Common myeloid progenitor, CD34-positive (primary cell): ENCODE results near the gene FTCD.
A peak's percentile ranks its signal among the peaks of the same experiment; 100 is the strongest.
"Not testable (repeated sequence)": the region's sequence is repeated elsewhere in the genome, so short reads cannot be mapped to it uniquely, and the experiment has no call there.

Experiments
- CTCF ChIA-PET: fragments of 350-600 bp; sonication (Branson Sonifier 250); formaldehyde crosslinking; loops from one replicate; lab custom pipeline; 2021; ENCODE audit warnings: antibody characterized with exemption; lab: Charles Lee
- POLR2A ChIA-PET: fragments of 350-600 bp; sonication (Branson Sonifier 250); formaldehyde crosslinking; loops from one replicate; lab custom pipeline; 2021; ENCODE audit warnings: antibody characterized with exemption; lab: Charles Lee
- DNase-seq, 3 donors: peaks; one replicate each; pipeline versions ENCODE4 v3.0.0 to v3.0.0-alpha.2; 2013
- H3K27ac ChIP-seq, 2 experiments: 1 replicate in 1 of 2; 2 replicates in 1 of 2; pipeline ENCODE4 v1.7.0; 2013; ENCODE audit warnings: inconsistent platforms in 2 of 2, low read length in 2 of 2, mild to moderate bottlenecking in 2 of 2, low read depth in 1 of 2, moderate library complexity in 1 of 2; ENCODE audit not compliant: severe bottlenecking in 2 of 2, insufficient read depth in 1 of 2, poor library complexity in 1 of 2
- H3K27me3 ChIP-seq, 5 experiments: replicated peaks in 2 of 5; 1 replicate in 3 of 5; 2 replicates in 2 of 5; pipeline versions ENCODE4 v1.6.1 to v1.7.0; 2013; ENCODE audit warnings: low read length in 4 of 5, mild to moderate bottlenecking in 2 of 5, moderate library complexity in 2 of 5, inconsistent platforms in 1 of 5; ENCODE audit not compliant: insufficient read depth in 5 of 5, control insufficient read depth in 4 of 5
- H3K36me3 ChIP-seq, 4 experiments: 1 replicate in 2 of 4; 2 replicates in 2 of 4; pipeline versions ENCODE4 v1.6.1 to v1.7.0; 2013; ENCODE audit warnings: low read length in 3 of 4, control low read depth in 1 of 4, mild to moderate bottlenecking in 1 of 4; ENCODE audit not compliant: control insufficient read depth in 4 of 4, insufficient read depth in 4 of 4
- H3K4me1 ChIP-seq, 4 experiments: 1 replicate in 3 of 4; 2 replicates in 1 of 4; pipeline versions ENCODE4 v1.6.1 to v1.7.1; 2013; ENCODE audit warnings: low read length in 3 of 4, mild to moderate bottlenecking in 3 of 4, control low read depth in 1 of 4, inconsistent platforms in 1 of 4, moderate library complexity in 1 of 4; ENCODE audit not compliant: control insufficient read depth in 4 of 4, insufficient read depth in 4 of 4; ENCODE audit errors: control extremely low read depth in 1 of 4
- H3K4me3 ChIP-seq, 7 experiments: 1 replicate in 4 of 7; 2 replicates in 3 of 7; pipeline versions ENCODE4 v1.5.1 to v1.7.0; 2013; ENCODE audit warnings: mild to moderate bottlenecking in 7 of 7, low read length in 6 of 7, moderate library complexity in 6 of 7, inconsistent platforms in 2 of 7, low read depth in 2 of 7, control low read depth in 1 of 7; ENCODE audit not compliant: insufficient read depth in 4 of 7, control insufficient read depth in 1 of 7; ENCODE audit errors: extremely low read depth in 1 of 7
- H3K9me3 ChIP-seq, 5 experiments: 1 replicate in 4 of 5; 2 replicates in 1 of 5; pipeline versions ENCODE4 v1.6.1 to v1.7.1; 2013; ENCODE audit warnings: low read length in 4 of 5, mild to moderate bottlenecking in 2 of 5, inconsistent platforms in 1 of 5, low read depth in 1 of 5, moderate library complexity in 1 of 5; ENCODE audit not compliant: control insufficient read depth in 4 of 5, insufficient read depth in 2 of 5; ENCODE audit errors: control extremely low read depth in 1 of 5
- WGBS: methylation state at CpG from one replicate; pipeline ENCODE4 v1.1.5; 2013; ENCODE audit not compliant: insufficient coverage; 5-methylcytosine and 5-hydroxymethylcytosine counted together

The FTCD gene

GRCh38 chr21:46185716-46186115 lies 30.3 kb upstream of the FTCD start:
- POLR2A ChIA-PET: no interaction called here
- 95% methylated on average over 4 of the region's 7 CpGs for WGBS

GRCh38 chr21:46184625-46185555 lies 29.5 kb upstream of the FTCD start:
- DNase-seq: peak; percentile 89 to 95 (median 94)
- POLR2A ChIA-PET: no interaction called here
- WGBS: 9% methylated on average over 11 of the region's 30 CpGs
- Histone ChIP-seq H3K4me1 (peaks cover 0 to 48% (median 18%) of the 10 kb centered on the region in 4 experiments), H3K4me3 (peak overlapping the region in 6 of 7 experiments; percentile 34 to 92 (median 79)), H3K27ac (peak overlapping the region in 1 of 2 experiments; percentile 81), H3K27me3 (no peaks in the 10 kb centered on the region), H3K36me3 (peaks cover 0 to 22% (median 0%) of the 10 kb centered on the region in 4 experiments), H3K9me3 (no peaks in the 10 kb centered on the region)
- CTCF ChIA-PET: no interaction called here

More at GRCh38 chr21:46185716-46186115, 30.3 kb upstream of the FTCD start:
- CTCF ChIA-PET: interaction anchor here (0.6 kb wide), 1 partner anchor 42 kb away, joined by 4 read pairs; no protein-coding TSS in a partner anchor
- Histone ChIP-seq H3K9me3 (no peaks in the 10 kb centered on the region), H3K27ac (peak overlapping the region in 1 of 2 experiments; percentile 81), H3K27me3 (no peaks in the 10 kb centered on the region), H3K36me3 (peaks cover 0 to 30% (median 2%) of the 10 kb centered on the region in 4 experiments), H3K4me1 (peaks cover 0 to 40% (median 10%) of the 10 kb centered on the region in 4 experiments), H3K4me3 (peak overlapping the region in 2 of 7 experiments; percentile 76 to 92)
- DNase-seq: peak in 1 of 3 donors; percentile 21

- peak; percentile 64 to 68 (median 67) for DNase-seq
- Histone ChIP-seq H3K4me1 (peaks cover 0 to 48% (median 18%) of the 10 kb centered on the region in 4 experiments), H3K27ac (peak within 1 kb of the TSS in 1 of 2 experiments; percentile 83), H3K9me3 (no peaks in the 10 kb centered on the region), H3K36me3 (peaks cover 0 to 18% (median 0%) of the 10 kb centered on the region in 4 experiments), H3K4me3 (peak within 1 kb of the TSS; percentile 65 to 93 (median 83)), H3K27me3 (no peaks in the 10 kb centered on the region)
- 7% methylated on average over 14 of the region's 24 CpGs for WGBS
- ChIA-PET CTCF (no interaction called here), POLR2A (interaction anchor here (0.7 kb wide), 1 partner anchor 123 kb away, joined by 3 read pairs; no protein-coding TSS in a partner anchor)
Observed at GRCh38 chr21:46183910-46184624, 28.7 kb upstream of the FTCD start, which contains the start of gene SPATC1L. Gene SPATC1L, minus strand, starts transcription at chr21:46184459. Its CDS starts 1,643 bp downstream, at chr21:46182816.

- H3K9me3 ChIP-seq, CTCF ChIA-PET, DNase-seq, H3K27me3 ChIP-seq: not testable (repeated sequence)
- Histone ChIP-seq H3K36me3 (peaks cover 0 to 12% (median 0%) of the 10 kb centered on the region in 4 experiments), H3K27ac (peak overlapping the region in 1 of 2 experiments; percentile 83), H3K4me3 (peak overlapping the region in 3 of 7 experiments; percentile 82 to 85 (median 83)), H3K4me1 (peaks cover 0 to 48% (median 18%) of the 10 kb centered on the region in 4 experiments)
- POLR2A ChIA-PET: interaction anchor here (0.7 kb wide), 1 partner anchor 122 kb away, joined by 3 read pairs; no protein-coding TSS in a partner anchor
- 89% methylated on average over 1 of the region's 13 CpGs for WGBS
Observed at GRCh38 chr21:46183337-46183909, 28.0 kb upstream of the FTCD start.

GRCh38 chr21:46182548-46183336 lies 27.4 kb upstream of the FTCD start:
- peaks cover 0 to 6% (median 0%) of the 10 kb centered on the region in 4 experiments for H3K36me3 ChIP-seq
- ChIA-PET CTCF (interaction anchor here (1.3 to 1.7 kb wide), 2 partner anchors 30 to 39 kb away, joined by 3 to 4 read pairs; no protein-coding TSS in a partner anchor), POLR2A (no interaction called here)
- no peaks in the 10 kb centered on the region for H3K9me3 ChIP-seq
- DNase-seq: no peak
- H3K4me3 ChIP-seq: peak overlapping the region in 1 of 7 experiments; percentile 60
- H3K27ac ChIP-seq: no peak overlapping the region
- H3K27me3 ChIP-seq: no peaks in the 10 kb centered on the region
- peaks cover 0 to 48% (median 18%) of the 10 kb centered on the region in 4 experiments for H3K4me1 ChIP-seq
- 96% methylated on average over 42 of the region's 44 CpGs for WGBS
